SK-N-SH treated with all-trans-retinoic acid at 6 μM for 48 hours (cell line): ENCODE measurements around the gene ZCCHC24.

Experiments
- ATAC-seq: fragments of 200-7000 bp; cut with Tn5 transposase; 3 replicates; pipeline ENCODE4 v1.9.1; 2020; ENCODE audit warnings: mild to moderate bottlenecking, moderate library complexity
- BACH2 ChIP-seq: fragments of 250-450 bp; sonication (Bioruptor Pico); IDR thresholded peaks from 2 replicates; pipeline ENCODE4 v1.9.0; 2021; ENCODE audit warnings: mild to moderate bottlenecking, borderline replicate concordance
- CSDC2 ChIP-seq: fragments of 250-450 bp; sonication (Bioruptor Pico); IDR thresholded peaks from 2 replicates; pipeline ENCODE4 v1.5.0; 2020; ENCODE audit warnings: mild to moderate bottlenecking, moderate library complexity
- GLIS3 ChIP-seq: fragments of 250-450 bp; sonication (Bioruptor Pico); IDR thresholded peaks from 2 replicates; pipeline ENCODE4 v1.5.0; 2020; ENCODE audit warnings: mild to moderate bottlenecking, moderate library complexity
- ISL1 ChIP-seq: fragments of 250-450 bp; sonication (Bioruptor Pico); IDR thresholded peaks from 2 replicates; pipeline ENCODE4 v2.1.2; 2022; ENCODE audit warnings: mild to moderate bottlenecking, moderate library complexity
- OSR1 ChIP-seq: fragments of 250-450 bp; sonication (Bioruptor Pico); IDR thresholded peaks from 2 replicates; pipeline ENCODE4 v1.8.0; 2022; ENCODE audit warnings: moderate library complexity, mild to moderate bottlenecking, inconsistent platforms
- PPARA ChIP-seq: fragments of 250-450 bp; sonication (Bioruptor Pico); IDR thresholded peaks from 2 replicates; pipeline ENCODE4 v1.5.0; 2020; ENCODE audit warnings: mild to moderate bottlenecking, borderline replicate concordance
- RARB ChIP-seq: fragments of 250-450 bp; sonication (Bioruptor Pico); IDR thresholded peaks from 2 replicates; pipeline ENCODE4 v1.8.0; 2021; ENCODE audit warnings: mild to moderate bottlenecking, moderate library complexity
- TCF4 ChIP-seq: fragments of 250-450 bp; sonication (Bioruptor Pico); IDR thresholded peaks from 2 replicates; pipeline ENCODE4 v1.8.0; 2021; ENCODE audit warnings: mild to moderate bottlenecking, moderate library complexity, borderline replicate concordance
- TSHZ2 ChIP-seq: fragments of 250-450 bp; sonication (Bioruptor Pico); IDR thresholded peaks from 2 replicates; pipeline ENCODE4 v1.5.0; 2020; ENCODE audit warnings: mild to moderate bottlenecking, moderate library complexity
- ZC3H10 ChIP-seq: fragments of 250-450 bp; sonication (Bioruptor Pico); IDR thresholded peaks from 2 replicates; pipeline ENCODE4 v1.5.1; 2021; ENCODE audit warnings: mild to moderate bottlenecking, moderate library complexity
- ZFP3 ChIP-seq: fragments of 250-450 bp; sonication (Bioruptor Pico); IDR thresholded peaks from 2 replicates; pipeline ENCODE4 v1.5.0; 2020; ENCODE audit warnings: mild to moderate bottlenecking, moderate library complexity
- ZFP30 ChIP-seq: fragments of 450-650 bp; formaldehyde crosslinking; IDR thresholded peaks from 2 replicates; pipeline ENCODE4 v1.5.0; 2022; ENCODE audit warnings: mild to moderate bottlenecking, moderate library complexity
- ZNF565 ChIP-seq: fragments of 450-650 bp; formaldehyde crosslinking; conservative IDR thresholded peaks from 2 replicates; pipeline ENCODE4 v1.5.0; 2020; ENCODE audit warnings: low read depth, mild to moderate bottlenecking, moderate library complexity
- ZNF70 ChIP-seq: fragments of 450-650 bp; formaldehyde crosslinking; IDR thresholded peaks from 2 replicates; pipeline ENCODE4 v1.5.0; 2020; ENCODE audit warnings: mild to moderate bottlenecking, moderate library complexity
- ZNF8 ChIP-seq: fragments of 450-650 bp; formaldehyde crosslinking; IDR thresholded peaks from 2 replicates; pipeline ENCODE4 v1.5.0; 2020; ENCODE audit warnings: mild to moderate bottlenecking, moderate library complexity
- TF ChIP-seq, protein P1 (sequence below): fragments of 250-450 bp; sonication (Bioruptor Pico); IDR thresholded peaks from 2 replicates; pipeline ENCODE4 v1.5.1; 2021; ENCODE audit warnings: mild to moderate bottlenecking, moderate library complexity
- TF ChIP-seq, protein P2 (sequence below): fragments of 250-450 bp; sonication (Bioruptor Pico); IDR thresholded peaks from 2 replicates; pipeline ENCODE4 v1.8.0; 2020; ENCODE audit warnings: mild to moderate bottlenecking, moderate library complexity, borderline replicate concordance

ZCCHC24 gene

DNA sequence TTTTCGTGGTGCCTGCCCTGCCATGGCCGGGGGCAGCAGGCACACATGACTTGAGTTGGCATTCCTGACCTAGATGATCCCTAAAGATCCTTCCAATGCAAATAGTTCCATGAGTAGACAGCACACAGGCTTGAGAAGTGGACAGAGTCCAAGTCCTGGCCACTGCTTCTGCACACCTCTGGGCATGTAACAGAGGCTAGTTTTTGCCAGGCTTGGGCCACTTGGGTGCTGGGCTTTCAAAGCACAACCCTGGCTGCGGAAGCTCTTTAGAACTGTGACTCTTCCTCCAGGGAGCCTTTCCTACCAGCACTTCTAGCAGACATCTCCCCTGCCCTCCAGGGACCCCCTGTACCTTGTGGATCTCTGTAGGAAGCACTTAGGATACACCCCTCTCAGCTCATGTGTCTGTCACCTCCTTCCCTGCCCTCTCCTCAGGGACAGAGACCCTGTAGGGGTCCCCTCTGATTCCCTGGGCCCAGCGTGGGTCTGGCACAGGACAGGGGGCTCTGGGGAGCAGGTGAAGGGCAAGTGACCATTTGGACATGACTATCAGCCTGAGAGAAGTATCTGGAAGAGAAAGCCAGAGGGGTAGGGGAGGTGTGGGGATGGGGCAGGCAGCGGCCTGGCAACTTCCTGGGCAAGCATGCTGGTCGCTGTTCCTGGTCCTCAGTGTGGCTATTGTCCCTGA, 36.2 kb downstream of the ZCCHC24 start:
- no peak for TF ChIP-seq ISL1 (CRISPR knock-in tag)
- TF ChIP-seq ZNF565: no peak
- TF ChIP-seq ZNF70 (CRISPR knock-in tag): no peak
- TF ChIP-seq TSHZ2 (CRISPR knock-in tag): no peak
- TF ChIP-seq ZFP3: no peak
- no peak for TF ChIP-seq PPARA (CRISPR knock-in tag)
- TF ChIP-seq BACH2: no peak
- TF ChIP-seq, protein P1, sequence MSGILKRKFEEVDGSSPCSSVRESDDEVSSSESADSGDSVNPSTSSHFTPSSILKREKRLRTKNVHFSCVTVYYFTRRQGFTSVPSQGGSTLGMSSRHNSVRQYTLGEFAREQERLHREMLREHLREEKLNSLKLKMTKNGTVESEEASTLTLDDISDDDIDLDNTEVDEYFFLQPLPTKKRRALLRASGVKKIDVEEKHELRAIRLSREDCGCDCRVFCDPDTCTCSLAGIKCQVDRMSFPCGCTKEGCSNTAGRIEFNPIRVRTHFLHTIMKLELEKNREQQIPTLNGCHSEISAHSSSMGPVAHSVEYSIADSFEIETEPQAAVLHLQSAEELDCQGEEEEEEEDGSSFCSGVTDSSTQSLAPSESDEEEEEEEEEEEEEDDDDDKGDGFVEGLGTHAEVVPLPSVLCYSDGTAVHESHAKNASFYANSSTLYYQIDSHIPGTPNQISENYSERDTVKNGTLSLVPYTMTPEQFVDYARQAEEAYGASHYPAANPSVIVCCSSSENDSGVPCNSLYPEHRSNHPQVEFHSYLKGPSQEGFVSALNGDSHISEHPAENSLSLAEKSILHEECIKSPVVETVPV (CRISPR knock-in tag): no peak
- TF ChIP-seq OSR1 (CRISPR knock-in tag): no peak
- no peak for TF ChIP-seq RARB (CRISPR knock-in tag)
- no peak for TF ChIP-seq ZFP30 (CRISPR knock-in tag)
- TF ChIP-seq TCF4 (CRISPR knock-in tag): no peak
- no peak for TF ChIP-seq GLIS3 (CRISPR knock-in tag)
- TF ChIP-seq, protein P2, sequence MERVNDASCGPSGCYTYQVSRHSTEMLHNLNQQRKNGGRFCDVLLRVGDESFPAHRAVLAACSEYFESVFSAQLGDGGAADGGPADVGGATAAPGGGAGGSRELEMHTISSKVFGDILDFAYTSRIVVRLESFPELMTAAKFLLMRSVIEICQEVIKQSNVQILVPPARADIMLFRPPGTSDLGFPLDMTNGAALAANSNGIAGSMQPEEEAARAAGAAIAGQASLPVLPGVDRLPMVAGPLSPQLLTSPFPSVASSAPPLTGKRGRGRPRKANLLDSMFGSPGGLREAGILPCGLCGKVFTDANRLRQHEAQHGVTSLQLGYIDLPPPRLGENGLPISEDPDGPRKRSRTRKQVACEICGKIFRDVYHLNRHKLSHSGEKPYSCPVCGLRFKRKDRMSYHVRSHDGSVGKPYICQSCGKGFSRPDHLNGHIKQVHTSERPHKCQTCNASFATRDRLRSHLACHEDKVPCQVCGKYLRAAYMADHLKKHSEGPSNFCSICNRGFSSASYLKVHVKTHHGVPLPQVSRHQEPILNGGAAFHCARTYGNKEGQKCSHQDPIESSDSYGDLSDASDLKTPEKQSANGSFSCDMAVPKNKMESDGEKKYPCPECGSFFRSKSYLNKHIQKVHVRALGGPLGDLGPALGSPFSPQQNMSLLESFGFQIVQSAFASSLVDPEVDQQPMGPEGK (CRISPR knock-in tag): no peak
- ATAC-seq: no peak

DNA sequence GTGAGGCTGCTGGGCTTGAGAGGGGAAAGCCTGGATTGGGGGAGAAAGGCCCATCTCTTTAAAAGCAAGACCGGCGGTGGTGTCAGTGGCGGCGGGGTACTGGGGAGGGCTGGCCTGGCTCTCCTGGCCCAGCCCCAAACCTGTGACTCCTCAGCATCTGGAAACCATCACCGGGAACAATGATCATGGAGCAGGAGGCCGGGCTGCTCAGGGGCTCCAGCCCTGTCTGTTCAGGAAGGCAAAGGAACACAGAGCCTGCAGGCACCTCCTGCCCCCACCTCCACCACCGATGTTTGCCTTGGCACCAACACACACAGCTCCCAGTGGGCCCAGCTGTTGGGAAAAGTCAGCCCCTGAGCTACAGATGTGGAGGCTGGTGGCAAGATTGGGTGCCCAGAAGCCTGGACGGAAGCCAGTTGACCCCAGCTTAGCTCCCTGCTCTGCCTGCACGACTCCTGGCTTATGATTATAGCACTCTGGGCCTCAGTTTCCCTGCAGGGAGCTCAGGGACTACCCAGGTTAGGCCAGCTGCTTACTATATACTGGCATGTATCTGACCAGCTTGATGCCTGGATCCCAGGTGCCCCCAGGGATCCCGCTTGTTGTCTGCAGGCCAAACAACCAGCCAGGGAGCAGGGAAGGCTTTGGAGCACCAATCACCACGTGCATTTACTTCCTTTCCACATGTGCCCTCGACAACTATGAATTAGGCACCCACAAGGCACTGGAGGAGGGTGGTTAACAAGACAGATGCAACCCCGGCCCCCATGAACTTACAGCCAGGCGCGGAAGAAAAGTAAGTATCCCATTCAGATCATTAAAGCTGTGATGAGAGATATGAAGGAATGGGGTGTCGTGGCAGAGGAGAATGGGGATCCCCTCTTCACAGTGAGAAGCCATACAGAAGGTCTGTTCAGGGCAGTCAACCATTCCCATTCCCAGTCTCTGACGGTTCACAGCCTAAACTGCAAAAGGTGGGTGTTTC, 37.3 kb downstream of the ZCCHC24 start:
- ATAC-seq: peak; percentile 88
- no peak for TF ChIP-seq ZNF8
- no peak for TF ChIP-seq ZFP3
- 0 out of 2 replicates have a peak, but pooled peaks have one; percentile 43 for TF ChIP-seq TSHZ2 (CRISPR knock-in tag)
- peak; percentile 85 for TF ChIP-seq TCF4 (CRISPR knock-in tag)
- TF ChIP-seq, protein P2 (CRISPR knock-in tag): 0 out of 2 replicates have a peak, but pooled peaks have one; percentile 17
- no peak for TF ChIP-seq ISL1 (CRISPR knock-in tag)

GRCh38 chr10:79407423-79407796, 38.0 kb downstream of the ZCCHC24 start:
- ATAC-seq: peak; percentile 6
- TF ChIP-seq PPARA (CRISPR knock-in tag): no peak
- TF ChIP-seq ZNF565: no peak
- TF ChIP-seq BACH2: no peak
- TF ChIP-seq, protein P2 (CRISPR knock-in tag): no peak
- no peak for TF ChIP-seq RARB (CRISPR knock-in tag)
- no peak for TF ChIP-seq ISL1 (CRISPR knock-in tag)
- no peak for TF ChIP-seq TCF4 (CRISPR knock-in tag)
- TF ChIP-seq CSDC2: no peak
- no peak for TF ChIP-seq ZC3H10 (CRISPR knock-in tag)
